Body of pancreas (tissue), 4 donors: Measurements from ENCODE around the gene GSTK1. TPM values are rescaled to one million over a fixed set of nuclear protein-coding genes. Genes with fewer than 3 reads are reported as not detected.

Experiments
- ATAC-seq: fragments of 150-250 bp; one replicate; pipeline ENCODE4 v1.9.1; 2016
- DNase-seq, 4 donors: peaks; one replicate each; pipeline ENCODE4 v3.0.0-alpha.2; 2019
- H3K27ac ChIP-seq, 4 donors: fragments of 200-600 bp; sonication (generic); 1 replicate in 3 of 4; 2 replicates in 1 of 4; pipeline versions ENCODE4 v1.5.1 to v1.6.1; 2016 to 2019; ENCODE audit warnings: mild to moderate bottlenecking in 1 of 4, mixed read lengths in 1 of 4, moderate library complexity in 1 of 4
- H3K27me3 ChIP-seq, 2 donors: fragments of 200-600 bp; sonication (generic); one replicate each; pipeline ENCODE4 v1.6.0; 2016; ENCODE audit warnings: mild to moderate bottlenecking in 1 of 2
- H3K36me3 ChIP-seq, 2 donors: fragments of 200-600 bp; sonication (generic); replicated peaks in 1 of 2; 2 replicates each; pipeline ENCODE4 v1.5.1; 2016; ENCODE audit warnings: low read depth in 2 of 2; ENCODE audit not compliant: insufficient read depth in 1 of 2
- H3K4me1 ChIP-seq: fragments of 200-600 bp; sonication (generic); one replicate; pipeline ENCODE4 v1.6.0; 2016
- H3K4me3 ChIP-seq, 2 donors: fragments of 200-600 bp; sonication (generic); 1 replicate in 1 of 2; 2 replicates in 1 of 2; pipeline ENCODE4 v1.5.1; 2016 to 2019
- H3K9me3 ChIP-seq, 3 donors: fragments of 200-600 bp; sonication (generic); 1 replicate in 2 of 3; 2 replicates in 1 of 3; pipeline ENCODE4 v1.5.1; 2016
- POLR2A ChIP-seq, 3 donors: fragments of 450-650 bp; IDR thresholded peaks; one replicate each; pipeline ENCODE4 v1.6.1; 2016; ENCODE audit warnings: antibody characterized with exemption in 3 of 3, mild to moderate bottlenecking in 2 of 3
- WGBS, 2 donors: methylation state at CpG; one replicate each; pipeline ENCODE4 v1.1.5; 2017; 5-methylcytosine and 5-hydroxymethylcytosine counted together
- intact Hi-C: fragments of 100-400 bp; cut with DNase I; formaldehyde crosslinking; loops from one replicate; pipeline ENCODE4 v1.15.1; 2023
- total RNA-seq, 2 donors: library from RNA; depleted of rRNA; stranded (reverse); fragments of >200 nt; gene quantifications; one replicate each; pipeline ENCODE4 v1.1.0, GENCODE V29; 2016
- TF ChIP-seq, protein P1 (sequence below), 7 experiments: fragments of 450-650 bp in 4 of 7; fragments of 200-600 bp in 3 of 7; sonication (generic) in 3 of 7; IDR thresholded peaks; one replicate each; pipeline ENCODE4 v1.5.1; 2016 to 2019; ENCODE audit warnings: antibody characterized with exemption in 7 of 7

The GSTK1 gene
- total RNA-seq, 2 donors from 2014 or later = 75.8 to 109 TPM

DNA sequence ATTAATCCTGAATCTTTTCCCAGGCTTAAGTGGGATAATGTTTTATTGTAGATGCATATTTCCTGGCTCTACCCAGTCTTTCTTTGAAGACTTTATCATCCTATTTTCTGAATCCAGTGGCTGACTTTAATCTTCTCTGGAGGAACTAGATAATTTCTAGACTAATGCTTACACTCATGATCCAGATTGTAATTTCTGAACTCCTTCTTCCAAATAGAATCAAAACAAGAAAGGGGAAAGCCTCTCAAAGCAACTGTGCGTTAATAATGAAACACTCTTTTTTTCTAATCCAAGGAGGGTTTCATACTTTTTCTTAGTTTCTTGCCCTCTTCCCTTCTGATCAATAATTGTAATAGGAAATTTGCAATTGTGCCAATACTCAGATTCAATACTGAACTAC is 8.0 kb downstream of the GSTK1 start:
- Histone ChIP-seq H3K36me3 (peaks cover 0 to 11% of the 10 kb centered on the region in 2 donors), H3K27ac (no peak overlapping the region), H3K4me1 (no peaks in the 10 kb centered on the region), H3K9me3 (no peaks in the 10 kb centered on the region), H3K4me3 (no peak overlapping the region), H3K27me3 (no peaks in the 10 kb centered on the region)
- no peak for DNase-seq
- TF ChIP-seq POLR2A (IDR thresholded peaks at IDR 0.05) = no peak
- TF ChIP-seq, protein P1, sequence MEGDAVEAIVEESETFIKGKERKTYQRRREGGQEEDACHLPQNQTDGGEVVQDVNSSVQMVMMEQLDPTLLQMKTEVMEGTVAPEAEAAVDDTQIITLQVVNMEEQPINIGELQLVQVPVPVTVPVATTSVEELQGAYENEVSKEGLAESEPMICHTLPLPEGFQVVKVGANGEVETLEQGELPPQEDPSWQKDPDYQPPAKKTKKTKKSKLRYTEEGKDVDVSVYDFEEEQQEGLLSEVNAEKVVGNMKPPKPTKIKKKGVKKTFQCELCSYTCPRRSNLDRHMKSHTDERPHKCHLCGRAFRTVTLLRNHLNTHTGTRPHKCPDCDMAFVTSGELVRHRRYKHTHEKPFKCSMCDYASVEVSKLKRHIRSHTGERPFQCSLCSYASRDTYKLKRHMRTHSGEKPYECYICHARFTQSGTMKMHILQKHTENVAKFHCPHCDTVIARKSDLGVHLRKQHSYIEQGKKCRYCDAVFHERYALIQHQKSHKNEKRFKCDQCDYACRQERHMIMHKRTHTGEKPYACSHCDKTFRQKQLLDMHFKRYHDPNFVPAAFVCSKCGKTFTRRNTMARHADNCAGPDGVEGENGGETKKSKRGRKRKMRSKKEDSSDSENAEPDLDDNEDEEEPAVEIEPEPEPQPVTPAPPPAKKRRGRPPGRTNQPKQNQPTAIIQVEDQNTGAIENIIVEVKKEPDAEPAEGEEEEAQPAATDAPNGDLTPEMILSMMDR (IDR thresholded peaks at IDR 0.05) = no peak
- 83 to 93% methylated on average over 1 of the region's 1 CpG for WGBS, 2 donors
- ATAC-seq = no peak
- intact Hi-C loops = no loop called here

DNA sequence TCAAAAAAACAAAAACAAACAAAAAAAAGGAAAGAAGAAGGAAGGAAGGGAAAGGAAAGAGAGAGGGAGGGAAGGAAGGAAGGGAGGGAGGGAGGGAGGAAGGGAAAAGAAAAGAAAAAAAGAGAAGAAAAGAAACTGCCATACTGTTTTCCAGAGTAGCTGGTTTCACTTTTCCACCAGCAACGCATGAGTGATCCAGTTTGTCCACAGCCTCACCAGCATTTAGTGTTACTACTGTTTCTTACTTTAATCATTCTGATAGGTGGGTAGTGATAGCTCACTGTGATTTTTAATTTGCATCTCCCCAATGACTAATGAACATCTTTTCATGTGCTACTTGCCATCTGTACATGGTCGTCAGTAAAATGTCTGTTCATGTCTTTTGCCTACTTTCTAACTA is 9.6 kb downstream of the GSTK1 start:
- no peak overlapping the region for H3K27ac ChIP-seq
- 91 to 95% methylated on average over 2 of the region's 2 CpGs for WGBS, 2 donors
- TF ChIP-seq, protein P1 (IDR thresholded peaks at IDR 0.05) = no peak
- TF ChIP-seq POLR2A (IDR thresholded peaks at IDR 0.05) = no peak
- ATAC-seq = no peak
- peaks cover 0 to 7% of the 10 kb centered on the region in 2 donors for H3K36me3 ChIP-seq
- no peaks in the 10 kb centered on the region for H3K27me3 ChIP-seq
- H3K4me3 ChIP-seq = no peak overlapping the region
- H3K4me1 ChIP-seq = no peaks in the 10 kb centered on the region
- no peak for DNase-seq
- intact Hi-C loops = no loop called here
- H3K9me3 ChIP-seq = no peaks in the 10 kb centered on the region

DNA sequence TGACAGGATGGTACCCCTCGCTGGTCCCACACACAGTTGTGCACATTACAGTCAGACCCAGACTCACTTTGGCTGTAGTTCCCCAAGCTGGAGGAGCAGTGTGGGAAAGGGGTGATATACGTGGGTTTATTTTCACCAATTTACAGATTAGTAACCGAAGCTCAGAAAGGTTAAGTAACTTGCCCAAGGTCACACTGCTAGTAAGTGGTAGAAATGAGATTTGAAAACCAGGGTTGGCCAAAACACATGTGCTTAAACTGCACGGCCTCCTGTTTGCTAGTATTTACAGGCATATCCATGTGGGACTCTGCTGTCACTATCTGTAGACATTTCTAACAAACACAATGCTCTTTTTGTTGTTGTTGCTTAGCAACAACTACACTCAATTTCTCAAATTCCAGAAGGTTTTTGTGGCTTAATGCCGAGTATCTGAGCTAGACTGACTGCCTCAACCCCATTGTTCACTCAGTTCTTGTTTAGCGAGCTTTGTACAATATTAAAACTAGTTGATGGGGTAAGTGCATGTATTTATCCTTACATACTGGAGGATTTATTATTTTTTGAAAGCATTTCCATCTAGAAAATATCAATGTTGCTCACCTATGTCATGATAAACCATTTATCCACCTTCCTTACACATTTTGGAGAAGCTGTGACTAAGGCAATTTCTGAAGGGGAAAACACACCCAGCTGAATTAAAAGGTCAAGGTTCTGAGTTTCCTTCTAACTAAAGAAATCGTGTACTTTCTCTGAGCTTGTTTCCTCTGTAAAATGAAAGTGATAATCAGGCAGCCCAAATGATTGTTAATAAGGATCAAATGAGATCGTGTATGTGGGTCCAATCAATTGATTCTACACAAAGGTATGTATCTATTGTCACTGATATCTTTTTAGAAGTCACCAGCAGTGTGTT is 16.2 kb downstream of the GSTK1 start:
- Histone ChIP-seq H3K4me3 (no peak overlapping the region), H3K9me3 (no peaks in the 10 kb centered on the region), H3K4me1 (peaks cover 36% of the 10 kb centered on the region), H3K27ac (peak overlapping the region; percentile 51 to 78 (median 76)), H3K36me3 (no peaks in the 10 kb centered on the region), H3K27me3 (no peaks in the 10 kb centered on the region)
- 14 to 20% methylated on average over 8 of the region's 8 CpGs for WGBS, 2 donors
- intact Hi-C loops = no loop called here
- ATAC-seq (peak; percentile 94), DNase-seq (peak in 1 of 4 donors; percentile 55)
- TF ChIP-seq POLR2A (IDR thresholded peaks at IDR 0.05) = no peak
- TF ChIP-seq, protein P1 (IDR thresholded peaks at IDR 0.05) = no peak

DNA sequence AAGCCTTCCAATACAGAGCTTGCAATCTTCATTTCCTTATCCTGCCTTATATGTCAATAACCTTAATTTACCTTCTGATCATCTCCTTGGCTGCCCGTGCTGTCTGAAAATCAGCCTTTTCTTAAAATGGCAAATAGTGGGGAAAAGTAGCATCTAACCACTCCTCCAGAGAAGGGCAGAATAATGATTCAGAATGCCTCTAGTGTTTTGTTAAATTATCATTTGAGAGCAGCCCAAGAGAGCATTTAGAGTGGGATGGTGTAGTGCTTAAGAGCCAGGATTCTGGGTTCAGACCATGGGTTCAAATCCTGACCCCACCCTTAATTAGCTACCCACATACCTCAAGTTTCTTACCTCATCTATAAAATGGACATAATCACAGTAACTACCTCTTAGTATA is 16.9 kb downstream of the GSTK1 start:
- WGBS, 2 donors = 35 to 37% methylated on average over 1 of the region's 1 CpG
- Histone ChIP-seq H3K27me3 (no peaks in the 10 kb centered on the region), H3K4me1 (peaks cover 39% of the 10 kb centered on the region), H3K4me3 (no peak overlapping the region), H3K9me3 (no peaks in the 10 kb centered on the region), H3K27ac (peak overlapping the region; percentile 51 to 78 (median 76)), H3K36me3 (no peaks in the 10 kb centered on the region)
- intact Hi-C loops = no loop called here
- DNase-seq (no peak), ATAC-seq (no peak)
- TF ChIP-seq, protein P1 (IDR thresholded peaks at IDR 0.05) = no peak
- TF ChIP-seq POLR2A (IDR thresholded peaks at IDR 0.05) = no peak
